ENCODE measurements around the gene RFXAP.
A peak's percentile ranks its signal among the peaks of the same experiment; 100 is the strongest.

RFXAP gene

DNA sequence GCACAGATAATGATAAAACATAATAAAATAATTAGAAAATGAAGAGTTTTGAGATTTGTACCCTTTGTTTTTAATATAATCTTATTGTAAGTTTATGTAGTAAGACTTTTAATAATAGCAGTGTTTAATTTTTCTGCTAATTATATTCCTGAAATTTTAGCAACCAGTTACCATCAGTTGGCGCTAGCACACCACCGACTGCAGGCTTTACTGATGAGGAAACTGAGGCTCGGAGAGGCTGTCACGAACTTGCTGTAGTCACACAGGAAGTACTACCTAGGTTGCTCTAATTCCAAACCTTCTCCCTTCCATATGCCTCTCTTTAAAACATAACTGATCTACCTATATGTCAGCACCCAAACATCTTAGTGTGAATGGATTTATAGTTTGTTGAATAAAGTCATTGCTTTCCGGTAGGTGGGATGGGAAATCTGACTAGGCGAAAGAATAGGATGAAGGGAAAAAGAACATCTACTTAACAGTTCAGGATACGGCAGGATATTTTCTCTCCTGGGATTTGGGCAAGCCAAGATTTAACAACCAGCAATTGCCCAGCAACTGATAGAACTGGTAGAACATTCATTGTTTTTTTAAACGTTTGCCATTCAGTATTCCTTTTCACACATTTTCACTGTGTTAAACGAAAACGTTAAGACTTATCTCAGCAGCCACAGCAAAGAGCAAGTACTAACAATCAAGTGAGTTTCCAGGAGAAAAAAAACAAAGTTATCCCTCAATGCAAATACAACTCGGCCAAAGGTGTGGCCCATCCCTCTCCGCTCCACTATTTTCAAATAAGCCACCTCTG is 822 bp upstream of the RFXAP start:
- no peak for DNase-seq (ENCODE audit: low read depth in 2 of 2)

DNA sequence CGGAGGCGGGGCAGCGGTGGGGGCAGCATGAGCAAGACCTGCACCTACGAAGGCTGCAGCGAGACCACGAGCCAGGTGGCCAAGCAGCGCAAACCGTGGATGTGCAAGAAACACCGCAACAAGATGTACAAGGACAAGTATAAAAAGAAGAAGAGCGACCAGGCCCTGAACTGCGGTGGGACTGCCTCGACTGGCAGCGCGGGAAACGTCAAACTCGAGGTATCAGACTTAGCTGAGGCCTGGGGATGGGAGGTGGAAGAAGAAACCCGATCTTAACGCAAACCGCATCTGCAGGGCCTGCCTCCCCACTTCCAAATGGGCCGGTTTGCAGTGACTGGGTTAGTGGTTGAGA is 693 bp downstream of the RFXAP start:
- DNase-seq (ENCODE audit: low read depth in 2 of 2): peak; percentile 12 to 17

DNA sequence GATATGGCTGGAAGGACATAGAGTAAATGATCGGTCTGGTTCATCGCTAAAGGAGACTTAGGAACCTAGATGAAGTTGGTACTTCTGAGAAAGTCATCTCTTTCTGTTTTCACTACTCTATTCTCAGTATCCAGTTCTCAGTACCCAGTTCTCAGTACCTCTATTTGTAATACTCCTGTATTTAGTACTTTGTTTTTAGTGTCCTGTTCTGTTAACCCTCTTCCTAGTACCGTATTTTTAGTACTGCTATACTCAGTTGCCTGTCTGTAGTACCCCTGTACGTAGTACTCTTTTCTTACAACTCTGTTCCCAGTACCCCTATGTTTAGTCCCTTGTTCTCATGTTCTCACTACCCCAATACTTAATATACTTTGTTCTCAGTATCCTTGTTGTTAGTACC is 1.2 kb downstream of the RFXAP start:
- DNase-seq (ENCODE audit: low read depth in 2 of 2): no peak

DNA sequence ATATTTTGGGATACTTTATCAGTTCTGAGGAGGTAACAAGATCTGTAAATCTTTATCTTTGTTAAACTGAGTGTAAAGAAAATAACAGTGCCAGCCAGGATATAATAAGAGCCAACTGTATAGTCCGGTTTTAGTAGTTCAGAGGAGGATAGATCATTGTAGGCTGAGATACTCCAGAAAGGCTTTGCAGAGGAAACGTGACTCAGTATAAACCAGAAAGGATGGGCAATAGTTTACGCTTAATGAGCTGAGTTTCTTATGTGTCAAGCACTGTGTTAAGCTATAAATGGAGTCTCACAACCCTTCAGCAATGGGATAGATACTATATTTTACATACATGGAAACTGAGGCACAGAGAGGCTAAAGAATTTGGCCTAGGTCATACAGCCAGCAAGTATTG is 3.8 kb downstream of the RFXAP start:
- DNase-seq (ENCODE audit: low read depth in 2 of 2): no peak

DNA sequence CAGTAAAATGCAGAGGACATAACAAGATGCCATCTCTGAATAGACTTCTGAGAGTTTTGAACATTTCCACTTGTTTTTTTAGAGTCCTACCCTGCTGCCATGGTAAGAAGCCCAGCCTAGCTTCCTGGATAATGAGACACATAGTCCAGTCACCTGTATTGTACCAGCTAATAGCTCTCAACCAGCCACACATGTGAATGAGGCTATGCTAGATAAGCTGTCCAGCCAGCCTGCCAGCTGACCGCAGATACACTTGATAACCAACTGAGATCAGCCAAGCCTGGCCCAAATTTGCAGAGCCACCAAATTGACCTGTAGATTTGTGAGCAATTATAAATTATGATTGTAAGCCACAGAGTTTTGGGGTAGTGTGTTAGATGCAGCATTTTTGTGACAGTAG is 10.7 kb downstream of the RFXAP start:
- DNase-seq (ENCODE audit: low read depth in 2 of 2): no peak

DNA sequence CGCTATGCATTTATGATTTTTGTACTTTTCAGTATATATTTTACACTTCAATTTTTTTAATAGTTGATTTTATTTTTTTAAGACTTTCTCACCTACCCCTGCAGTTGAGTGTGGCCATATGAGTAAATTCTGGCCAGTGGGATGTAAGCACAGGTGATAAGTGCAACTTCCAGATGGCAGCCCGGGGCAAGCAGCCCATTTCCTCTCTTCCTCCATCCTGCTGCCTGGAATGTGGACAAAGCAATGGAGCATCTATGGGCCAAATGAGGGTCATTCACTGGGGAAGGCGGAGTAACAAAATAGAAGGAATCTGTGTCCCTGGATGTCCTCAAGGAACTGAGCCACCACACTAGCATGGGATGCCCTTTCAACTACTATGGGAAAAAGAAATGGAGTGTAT is 12.3 kb downstream of the RFXAP start:
- DNase-seq (ENCODE audit: low read depth in 2 of 2): no peak

DNA sequence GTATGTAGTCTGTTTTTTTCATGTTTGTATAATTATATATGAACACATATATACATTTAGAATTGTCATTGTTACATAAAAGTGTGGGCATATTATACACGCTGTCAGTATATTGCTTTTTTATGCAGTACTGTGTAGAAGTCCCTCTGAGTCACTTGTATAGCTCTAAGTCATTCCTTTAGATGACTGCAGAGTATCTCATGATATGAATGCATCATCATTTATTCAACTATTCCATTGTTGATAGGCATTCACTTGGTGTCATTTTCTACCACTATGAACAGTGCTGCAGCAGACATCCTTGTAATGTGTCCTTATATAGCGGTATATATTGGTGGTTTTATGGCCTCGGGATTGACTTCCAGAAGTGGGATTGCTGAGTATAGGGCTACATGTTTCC is 15.3 kb downstream of the RFXAP start:
- no peak for DNase-seq (ENCODE audit: low read depth in 2 of 2)

DNA sequence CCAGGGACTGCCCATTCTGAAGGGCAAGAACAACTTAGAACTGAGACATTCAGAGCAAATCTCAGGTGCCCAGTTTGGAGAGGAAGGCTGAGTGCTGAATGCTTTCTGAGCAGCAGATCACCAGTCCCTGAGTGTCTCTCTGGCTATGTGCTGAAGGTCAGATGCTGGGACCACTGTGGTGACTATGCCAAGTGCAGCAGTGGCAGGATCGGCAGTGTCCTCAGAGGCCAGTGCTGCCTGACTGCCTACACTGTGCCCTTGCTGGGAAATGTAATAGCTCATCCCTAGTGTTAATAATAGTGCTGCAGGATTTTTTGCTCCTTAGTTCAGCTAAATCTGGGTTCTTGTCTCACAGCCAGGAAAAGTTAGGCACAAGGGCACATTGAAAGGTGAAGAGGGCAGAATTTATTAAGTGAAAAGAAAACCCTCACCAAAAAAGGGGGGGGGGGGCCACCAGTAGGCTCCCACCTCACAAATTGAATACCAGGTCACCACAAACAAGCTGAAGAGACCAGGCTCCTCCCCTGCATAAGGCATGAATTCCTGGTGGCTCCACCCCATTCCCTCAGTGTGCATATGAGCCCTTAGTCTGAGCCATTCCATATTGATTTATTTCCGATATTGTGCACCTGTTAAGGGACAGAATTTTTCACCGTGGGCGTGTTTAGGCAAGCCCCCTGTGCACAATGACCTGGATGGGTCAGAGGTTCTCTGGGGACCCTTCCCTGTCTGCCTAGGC is 18.5 kb downstream of the RFXAP start:
- no peak for DNase-seq (ENCODE audit: low read depth in 2 of 2)

DNA sequence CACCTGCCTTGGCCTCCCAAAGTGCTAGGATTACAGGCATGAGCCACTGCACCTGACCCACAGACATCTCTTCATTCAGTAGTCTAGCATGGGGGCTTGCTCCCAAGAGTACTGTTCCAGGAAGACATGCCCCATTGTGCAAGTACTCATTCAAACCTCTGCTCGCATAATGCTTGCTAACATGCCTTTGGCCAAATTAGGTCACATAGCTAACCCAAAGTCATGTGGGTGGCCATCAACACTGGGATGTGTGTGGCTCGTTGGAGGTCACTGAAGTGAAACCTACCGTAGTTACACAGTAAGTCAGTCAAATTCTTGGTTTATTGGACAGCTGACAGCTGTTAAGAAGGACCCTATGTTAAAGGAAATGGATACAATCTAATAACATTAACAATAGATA is 20.3 kb downstream of the RFXAP start:
- DNase-seq (ENCODE audit: low read depth in 2 of 2): no peak

DNA sequence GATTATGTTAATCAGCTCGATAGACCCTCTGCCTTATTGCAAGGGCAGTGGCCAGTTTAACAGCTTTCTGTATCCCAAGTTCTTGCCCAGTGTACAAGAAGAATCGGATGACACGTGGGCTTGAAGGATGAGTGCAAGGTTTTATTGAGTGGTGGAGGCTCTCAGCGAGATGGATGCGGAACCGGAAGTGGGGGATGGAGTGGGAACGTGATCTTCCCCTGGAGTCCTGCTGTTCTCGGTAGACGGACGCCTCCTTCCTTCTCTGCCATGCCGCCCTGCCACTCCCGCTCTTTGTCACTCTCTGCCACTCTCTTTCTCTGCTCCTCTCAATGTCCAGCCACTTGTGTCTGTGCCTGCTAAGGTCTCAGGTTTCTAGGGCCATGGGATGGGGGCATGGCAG is 21.0 kb downstream of the RFXAP start:
- no peak for DNase-seq (ENCODE audit: low read depth in 2 of 2)

DNA sequence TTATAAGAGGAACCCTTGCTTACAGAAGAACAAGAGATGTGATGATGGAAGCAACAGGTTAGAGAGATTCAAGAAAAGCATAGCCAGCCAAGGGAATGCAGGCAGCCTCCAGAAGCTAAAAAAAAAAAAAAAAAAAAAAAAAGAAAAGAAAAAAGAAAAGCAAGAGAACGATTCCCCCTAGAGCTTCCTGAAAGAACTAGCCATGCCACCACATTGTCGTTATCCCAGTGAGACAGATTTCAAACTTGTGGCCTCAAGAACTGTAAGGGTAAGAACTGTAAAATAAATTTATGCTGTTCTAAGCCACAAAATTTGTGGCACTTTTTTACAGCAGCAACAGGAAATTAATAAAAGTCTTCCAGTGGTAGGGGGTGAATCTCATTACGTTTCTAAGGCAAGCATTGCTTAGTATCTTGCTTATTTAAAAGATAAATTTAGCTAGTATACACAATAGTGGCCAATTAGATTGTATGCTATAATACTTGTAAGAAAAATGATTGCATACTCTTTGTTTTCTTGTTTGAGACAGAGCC is 21.8 kb downstream of the RFXAP start:
- no peak for DNase-seq (ENCODE audit: low read depth in 2 of 2)

DNA sequence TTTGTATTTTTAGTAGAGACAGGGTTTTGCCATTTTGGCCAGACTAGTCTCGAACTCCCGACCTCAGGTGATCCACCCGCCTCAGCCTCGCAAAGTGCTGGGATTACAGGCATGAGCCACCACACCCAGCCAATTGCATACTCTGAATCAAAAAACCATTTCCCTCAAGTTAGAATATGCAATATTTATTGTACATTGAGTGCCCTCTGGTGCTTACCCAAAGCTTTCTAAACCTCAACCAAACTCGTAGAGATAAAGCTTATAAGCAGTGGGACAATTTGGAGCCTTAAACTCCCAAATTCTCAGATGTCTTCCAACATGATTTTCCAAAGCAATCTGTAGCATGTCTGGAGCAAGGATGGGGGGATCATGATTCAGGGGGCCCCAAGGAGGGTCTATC is 22.4 kb downstream of the RFXAP start:
- DNase-seq (ENCODE audit: low read depth in 2 of 2): no peak

DNA sequence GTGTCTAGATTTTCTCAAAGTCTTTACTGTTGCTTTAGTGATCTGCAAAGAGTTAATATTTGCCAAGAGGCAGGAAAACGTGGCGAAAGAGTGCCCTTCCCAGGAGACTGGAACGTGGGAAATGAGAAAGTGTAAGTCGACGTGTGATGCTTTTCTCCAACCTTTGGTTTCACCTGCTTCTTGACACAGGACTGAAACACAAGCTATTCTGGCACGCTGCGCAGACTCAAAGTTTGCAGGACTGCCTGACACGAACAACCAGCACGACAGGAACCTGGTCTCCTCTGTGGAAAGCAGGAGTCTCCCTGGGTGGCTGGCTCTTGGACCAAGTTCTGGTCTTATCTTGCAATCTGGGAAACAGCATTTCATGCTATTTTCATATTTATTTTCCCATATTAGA is 28.6 kb downstream of the RFXAP start:
- DNase-seq (ENCODE audit: low read depth in 2 of 2): no peak

DNA sequence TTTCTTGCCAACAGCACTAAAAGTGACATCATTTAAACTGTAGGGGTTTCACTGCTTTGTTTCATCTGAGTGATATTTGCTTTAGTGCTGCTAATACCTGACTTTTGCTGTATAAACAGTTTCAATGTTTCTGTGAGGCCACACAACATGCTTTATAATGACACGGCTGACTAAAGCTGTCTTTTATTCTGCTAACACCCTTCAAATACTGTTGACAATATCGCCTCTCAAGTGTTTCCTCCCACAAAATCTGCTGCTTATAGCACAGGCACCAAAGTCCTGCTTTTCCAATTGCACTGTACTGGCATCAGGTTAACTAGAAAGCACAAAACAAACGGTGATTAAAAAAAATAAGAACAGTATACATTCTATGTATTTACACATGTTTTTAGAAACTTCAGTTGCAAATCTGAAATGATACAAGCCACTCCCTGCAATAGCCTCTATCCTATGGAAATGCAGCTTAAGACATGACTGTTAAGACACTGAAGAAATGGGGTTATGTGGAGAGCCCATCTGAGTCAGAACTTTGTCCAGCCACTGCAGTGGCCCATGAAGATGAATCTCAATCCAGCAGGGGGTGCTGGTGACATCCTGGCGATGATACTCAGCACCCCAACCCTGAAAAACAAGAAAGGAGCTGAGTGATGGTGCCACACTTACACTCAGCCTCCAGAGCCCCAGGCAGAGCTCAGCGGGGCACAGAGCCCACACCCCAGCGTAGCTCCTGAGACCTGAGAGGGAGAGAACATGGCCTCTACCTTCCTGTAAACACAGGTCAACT is 29.4 kb downstream of the RFXAP start:
- DNase-seq (ENCODE audit: low read depth in 2 of 2): peak; percentile 2 to 4

DNA sequence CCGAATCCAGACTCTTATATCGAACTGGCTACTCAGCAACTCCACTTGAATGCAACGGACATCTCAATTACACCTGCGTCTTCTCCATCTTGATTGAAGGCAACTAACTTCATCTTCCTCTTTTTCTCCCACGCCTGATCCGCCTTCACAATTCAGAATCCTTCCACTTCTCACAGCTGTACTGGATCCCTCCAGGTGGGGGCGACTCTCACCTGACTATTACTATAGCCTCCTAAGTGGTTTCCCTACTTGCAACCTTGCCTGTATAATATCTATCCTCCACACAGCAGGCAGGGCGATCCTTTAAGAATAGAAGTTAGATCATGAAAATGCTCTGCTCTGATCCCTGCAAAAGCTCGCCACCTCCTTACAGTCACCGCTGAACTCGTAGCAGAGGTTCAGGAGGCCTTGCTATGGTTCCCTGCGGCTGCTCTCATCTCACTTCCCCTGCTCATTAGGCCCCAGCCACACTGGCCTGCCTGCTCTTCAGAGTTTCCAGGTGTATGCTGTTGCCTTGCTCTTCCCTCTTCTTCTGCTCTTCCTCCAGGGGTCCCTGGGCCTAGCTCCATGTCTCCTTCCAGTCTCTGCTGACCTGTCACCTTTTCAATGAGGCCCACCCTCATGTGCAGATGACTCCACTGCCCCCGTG is 31.9 kb downstream of the RFXAP start:
- peak in 1 of 2 donors; percentile 5 for DNase-seq (ENCODE audit: low read depth in 2 of 2)

DNA sequence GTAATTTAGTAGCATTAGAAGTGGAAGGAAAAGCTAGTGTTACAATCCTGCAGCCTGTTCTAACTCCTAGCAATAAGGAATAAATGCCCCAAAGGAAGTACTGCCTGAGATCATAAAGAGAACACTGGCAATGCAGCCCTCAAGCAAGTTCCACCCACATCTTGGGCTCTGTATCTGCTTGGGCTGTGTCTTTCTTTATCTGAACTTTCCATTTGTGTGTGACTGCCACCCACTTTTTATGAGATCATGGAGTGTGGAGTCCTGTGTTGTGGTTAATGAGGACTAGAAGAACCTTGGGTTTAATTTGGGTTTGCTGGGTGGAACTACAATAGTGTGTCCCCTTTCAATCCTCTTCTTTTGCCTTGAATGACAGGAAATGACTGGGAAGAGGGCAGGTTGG is 38.2 kb downstream of the RFXAP start:
- DNase-seq (ENCODE audit: low read depth in 2 of 2): no peak

DNA sequence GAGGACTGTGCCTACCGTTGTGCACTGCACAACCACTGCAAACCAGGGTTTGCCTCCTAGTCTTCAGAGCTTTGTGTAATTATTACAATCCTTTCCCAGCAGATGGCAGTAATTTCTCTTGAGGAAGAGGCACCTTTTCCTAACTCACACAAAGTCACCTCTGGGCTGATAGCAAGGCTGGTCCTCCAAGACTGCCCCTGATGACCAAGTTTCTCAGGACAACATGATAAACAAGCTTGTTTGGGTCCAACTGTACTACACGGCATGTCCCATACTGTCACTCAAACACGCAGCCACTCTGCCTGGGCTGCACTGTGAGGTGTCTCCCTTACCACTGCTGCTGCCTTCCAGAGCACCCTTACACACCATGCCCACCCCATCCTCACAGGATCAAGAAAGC is 39.3 kb downstream of the RFXAP start:
- DNase-seq (ENCODE audit: low read depth in 2 of 2): no peak

DNA sequence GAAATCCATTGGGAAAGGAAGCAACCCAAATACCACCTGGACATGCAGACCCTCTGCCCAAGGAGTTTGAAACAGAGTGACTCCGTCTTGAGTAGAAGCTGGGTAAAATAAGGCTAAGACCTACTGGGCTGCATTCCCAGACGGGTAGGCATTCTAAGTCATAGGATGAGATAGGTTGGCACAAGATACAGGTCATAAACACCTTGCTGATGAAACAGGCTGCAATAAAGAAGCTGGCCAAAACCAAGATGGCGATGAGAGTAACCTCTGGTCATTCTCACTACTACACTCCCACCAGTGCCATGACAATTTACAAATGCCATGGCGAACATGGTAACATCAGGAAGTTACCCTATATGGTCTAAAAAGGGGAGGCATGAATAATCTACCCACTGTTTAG is 40.2 kb downstream of the RFXAP start:
- no peak for DNase-seq (ENCODE audit: low read depth in 2 of 2)

DNA sequence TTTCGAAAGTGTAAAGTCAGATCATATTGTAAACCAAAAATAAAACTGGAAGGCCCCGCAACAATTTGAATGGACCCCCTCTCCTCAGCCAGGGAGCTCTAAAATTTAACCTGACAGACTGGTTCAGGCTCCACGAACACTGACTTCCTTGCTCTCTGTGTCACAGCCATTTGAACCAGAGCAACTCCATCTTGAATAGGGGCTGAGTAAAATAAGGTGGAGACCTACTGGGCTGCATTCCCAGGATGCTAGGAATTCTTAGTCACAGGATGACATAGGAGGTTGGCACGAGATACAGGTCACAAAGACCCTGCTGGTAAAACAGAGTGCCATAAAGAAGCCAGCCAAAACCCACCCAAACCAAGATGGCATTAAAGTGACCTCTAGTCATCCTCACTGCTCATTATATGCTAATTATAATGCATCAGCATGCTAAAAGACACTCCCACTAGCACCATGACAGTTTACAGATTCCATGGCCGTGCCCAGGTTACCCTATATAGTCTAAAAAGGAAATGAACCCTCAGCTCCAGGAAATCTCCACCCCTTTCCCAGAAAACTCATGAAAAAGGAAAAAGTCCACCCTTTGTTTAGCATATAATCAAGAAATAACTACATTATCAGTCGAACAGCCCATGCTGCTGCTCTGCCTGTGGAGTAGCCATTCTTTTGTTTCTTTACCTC is 43.1 kb downstream of the RFXAP start:
- DNase-seq (ENCODE audit: low read depth in 2 of 2): no peak

DNA sequence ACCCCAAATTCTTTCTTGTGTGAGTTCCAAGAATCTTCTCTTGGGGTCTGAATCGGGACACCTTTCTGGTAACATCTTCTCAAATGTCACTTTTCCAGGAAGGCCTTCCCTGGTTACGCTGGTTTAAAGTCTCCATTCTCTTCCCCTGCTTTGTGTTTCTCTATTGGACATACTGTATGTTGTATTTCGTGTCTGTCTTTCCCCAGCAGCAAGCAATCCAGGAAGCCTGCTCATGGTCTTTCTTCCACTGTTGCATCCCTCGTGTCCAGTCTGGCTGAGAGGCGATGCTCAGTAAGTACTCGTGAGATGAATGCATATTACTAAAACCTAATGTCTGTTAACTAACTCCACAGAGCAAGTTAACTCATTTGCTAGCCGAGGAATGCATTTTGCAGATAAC is 43.7 kb downstream of the RFXAP start:
- DNase-seq (ENCODE audit: low read depth in 2 of 2): no peak

DNA sequence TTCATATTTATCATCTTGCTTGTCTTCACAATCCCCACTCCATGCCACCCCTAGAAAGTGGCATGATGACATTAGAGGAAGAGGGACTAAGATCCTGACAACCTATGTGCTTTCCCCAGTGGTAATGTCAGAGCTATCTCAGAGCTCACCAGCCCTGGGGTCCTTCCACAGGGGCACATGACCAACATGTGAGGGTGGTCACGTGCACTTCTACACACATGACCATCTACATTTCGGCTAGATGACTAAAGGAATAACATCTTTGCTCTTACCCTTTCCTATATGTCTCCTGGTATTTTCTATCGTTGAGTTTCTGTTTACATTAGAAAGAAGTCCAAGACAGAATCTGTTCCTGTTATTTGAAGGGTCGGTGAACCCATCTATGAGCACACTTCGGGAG is 46.2 kb downstream of the RFXAP start:
- DNase-seq (ENCODE audit: low read depth in 2 of 2): no peak
